Measurements from ENCODE around the gene NPLOC4.

GRCh38 chr17:81582749-81583148 is 54.2 kb downstream of the NPLOC4 start:
- TF ChIP-seq CTCF (IDR thresholded peaks at IDR 0.05) = no peak
- TF ChIP-seq POLR2A (IDR thresholded peaks at IDR 0.05) = no peak
- TF ChIP-seq POLR2AphosphoS5 (IDR thresholded peaks at IDR 0.05) = no peak
- no peak for TF ChIP-seq EP300 (IDR thresholded peaks at IDR 0.05)
